Fibroblast of peridontal ligament (primary cell): ENCODE results near the gene BCAS1.

Experiments
- DNase-seq: peaks from one replicate; pipeline ENCODE4 v3.0.0-alpha.2; 2010; ENCODE audit errors: extremely low read depth

BCAS1 gene

DNA sequence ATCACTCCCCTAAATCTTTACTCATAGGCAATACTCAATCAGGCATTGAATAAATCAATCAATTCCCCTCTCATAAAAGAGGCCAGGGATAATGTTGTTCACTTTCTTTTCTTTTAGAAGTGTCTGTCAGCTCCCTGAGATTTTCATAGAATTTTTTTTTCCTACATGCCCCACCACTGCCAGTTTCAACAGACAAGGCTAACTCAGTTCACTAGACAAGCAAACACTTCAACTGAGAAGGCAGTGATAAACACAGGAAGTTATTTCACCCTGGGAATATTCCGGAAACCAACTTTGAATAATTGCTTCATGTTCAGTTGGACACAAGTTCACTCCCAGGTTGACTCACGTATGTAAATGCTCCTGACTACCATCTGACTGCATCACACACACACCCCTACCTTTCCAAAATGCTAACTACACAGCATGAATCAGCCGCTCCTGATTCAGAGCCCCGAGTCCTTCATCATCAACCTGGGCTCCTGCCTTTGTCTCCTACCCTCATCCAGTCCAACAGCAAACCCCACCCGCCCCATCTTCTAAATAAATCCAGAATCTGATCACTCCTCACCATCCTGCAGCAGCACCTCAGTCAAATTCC lies 143.9 kb downstream of the BCAS1 start:
- peak; percentile 77 for DNase-seq

DNA sequence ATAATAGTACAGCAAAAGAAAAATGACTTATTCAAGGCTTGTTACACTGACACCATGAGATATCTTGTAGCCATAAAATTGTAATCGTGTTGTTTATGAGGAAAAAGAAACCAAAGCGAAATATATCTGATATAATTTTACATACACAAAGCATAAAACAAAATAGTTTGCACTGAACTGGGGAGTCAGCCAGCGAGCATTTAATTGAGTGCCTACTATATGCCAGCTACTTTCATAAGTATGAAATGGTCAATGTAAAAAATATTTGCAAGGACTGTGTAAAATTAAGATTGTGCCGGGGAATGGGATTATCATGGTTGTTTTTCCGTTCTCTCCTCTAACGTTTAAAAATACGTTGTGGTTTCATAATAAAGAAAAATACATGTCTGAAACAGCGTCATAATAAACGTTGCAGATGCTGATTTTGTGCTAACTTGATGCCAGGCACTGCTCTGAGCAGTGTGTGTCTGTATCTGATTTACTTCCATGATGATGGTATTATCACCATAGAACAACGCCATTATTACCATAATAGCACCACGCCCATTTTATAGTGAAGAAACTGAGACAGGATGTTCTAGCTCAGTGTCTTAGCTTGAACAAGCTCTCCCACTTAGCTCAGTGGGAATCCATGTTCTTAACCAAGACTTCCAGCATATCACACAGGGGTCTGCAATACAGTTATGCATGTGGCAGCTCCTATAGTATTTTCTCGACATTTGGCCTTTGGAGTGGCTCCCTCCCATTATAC lies 144.6 kb downstream of the BCAS1 start:
- DNase-seq: no peak

DNA sequence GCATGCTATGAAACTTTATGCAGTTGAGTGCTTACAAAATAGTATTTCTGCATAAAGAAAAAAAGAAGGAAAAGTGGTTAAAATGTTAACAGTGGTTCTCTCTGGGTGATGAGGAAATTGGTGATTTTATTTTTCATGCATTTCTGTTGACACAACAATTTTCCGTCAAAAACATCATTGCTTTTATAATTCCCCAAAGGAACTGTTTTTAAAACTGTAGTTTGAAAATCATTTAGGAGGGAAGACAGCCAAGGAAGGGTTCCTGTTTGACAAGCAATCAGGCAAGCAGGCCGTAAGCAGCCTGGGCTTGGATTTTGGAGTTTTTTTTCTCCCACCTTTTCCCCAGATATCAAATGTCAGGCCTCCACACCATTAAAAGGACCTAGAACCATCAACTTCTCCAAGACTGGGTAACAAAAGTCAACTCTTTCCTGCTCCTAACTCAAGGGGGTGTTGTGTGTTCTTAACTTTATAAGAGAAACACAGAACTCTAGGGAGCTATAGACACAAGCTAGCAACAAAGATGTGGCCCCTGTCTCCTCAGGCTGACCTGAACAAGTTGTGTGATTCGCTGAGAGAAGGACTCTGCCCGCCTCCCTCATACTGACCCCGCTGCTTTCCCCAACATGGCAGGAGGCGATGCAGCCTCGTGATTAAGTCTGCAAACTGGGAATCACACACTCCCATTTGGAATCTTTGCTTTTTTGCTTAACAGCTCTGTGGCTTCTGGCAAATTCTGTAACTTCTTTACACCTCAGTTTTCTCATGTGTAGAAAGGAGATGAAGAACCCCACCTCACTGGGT lies 146.6 kb downstream of the BCAS1 start:
- no peak for DNase-seq

DNA sequence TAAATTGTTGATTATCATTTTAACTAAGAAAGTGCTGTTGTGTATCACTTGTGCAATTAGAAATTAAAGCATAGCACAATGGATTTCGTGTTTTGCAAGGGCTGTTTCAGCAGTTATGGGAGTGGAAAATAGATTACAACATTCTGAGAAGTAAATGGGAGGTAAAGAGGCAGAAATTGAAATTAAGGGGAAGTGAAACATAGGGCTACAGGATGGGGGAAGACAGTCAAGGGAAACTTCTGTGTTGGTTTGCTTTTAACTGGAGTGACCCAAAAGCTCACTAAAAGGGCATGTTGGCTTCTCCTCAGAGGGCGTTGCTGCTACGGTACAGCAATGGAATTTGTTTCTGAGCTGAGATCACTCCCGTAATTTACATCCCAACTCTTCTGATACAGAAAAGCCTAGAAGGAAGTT lies 147.5 kb downstream of the BCAS1 start:
- DNase-seq: peak; percentile 55

DNA sequence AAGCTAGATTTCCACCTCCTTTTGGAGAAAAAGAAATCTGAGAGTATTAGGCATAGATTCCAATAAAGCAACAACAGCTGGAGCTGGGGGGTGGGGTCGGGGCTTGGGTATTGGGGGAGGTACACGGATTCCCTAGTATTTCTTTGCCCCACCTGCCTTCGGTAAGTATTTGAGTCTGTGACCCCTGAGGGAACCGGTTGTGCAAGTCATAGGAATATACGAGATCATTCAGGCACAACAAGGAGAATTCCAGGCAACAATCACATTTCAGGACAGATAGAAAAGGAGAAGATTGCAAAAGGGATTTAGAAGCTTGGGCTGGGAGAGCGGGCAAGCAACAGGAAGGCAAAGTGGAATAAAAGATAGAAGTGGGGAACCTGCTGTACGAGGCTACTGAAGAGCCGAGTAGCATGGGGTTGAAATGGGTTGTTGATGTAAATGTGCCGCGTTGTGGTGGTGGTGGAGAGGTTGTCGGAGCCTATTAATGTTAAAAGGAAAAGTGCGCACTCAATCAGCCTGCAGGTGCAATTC lies 148.9 kb downstream of the BCAS1 start:
- no peak for DNase-seq

DNA sequence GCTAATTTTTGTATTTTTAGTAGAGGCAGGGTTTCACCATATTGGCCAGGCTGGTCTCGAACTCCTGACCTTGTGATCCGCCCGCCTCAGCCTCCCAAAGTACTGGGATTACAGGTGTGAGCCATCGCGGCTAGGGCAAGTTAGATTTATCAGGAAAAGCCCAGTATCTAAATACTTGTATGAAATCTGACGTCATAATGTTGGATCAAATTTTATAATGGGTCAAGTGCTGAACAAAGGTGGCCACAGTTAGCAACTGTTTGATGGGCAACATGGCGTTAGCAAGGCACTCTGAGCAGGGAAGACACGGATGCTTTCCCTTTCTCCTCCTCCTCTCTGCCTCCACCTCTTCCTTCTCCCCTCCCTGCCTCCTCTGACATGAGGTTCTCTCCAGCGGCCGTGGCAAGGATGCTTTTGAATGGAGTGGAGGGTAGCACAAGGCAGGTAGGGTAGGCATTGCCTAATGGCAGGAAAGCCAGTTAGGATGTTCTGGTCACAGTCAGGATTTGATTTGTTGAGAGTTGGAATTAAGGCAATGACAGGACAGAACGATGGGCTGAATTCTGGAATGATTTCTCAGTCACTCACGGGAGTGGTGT lies 149.6 kb downstream of the BCAS1 start:
- no peak for DNase-seq

DNA sequence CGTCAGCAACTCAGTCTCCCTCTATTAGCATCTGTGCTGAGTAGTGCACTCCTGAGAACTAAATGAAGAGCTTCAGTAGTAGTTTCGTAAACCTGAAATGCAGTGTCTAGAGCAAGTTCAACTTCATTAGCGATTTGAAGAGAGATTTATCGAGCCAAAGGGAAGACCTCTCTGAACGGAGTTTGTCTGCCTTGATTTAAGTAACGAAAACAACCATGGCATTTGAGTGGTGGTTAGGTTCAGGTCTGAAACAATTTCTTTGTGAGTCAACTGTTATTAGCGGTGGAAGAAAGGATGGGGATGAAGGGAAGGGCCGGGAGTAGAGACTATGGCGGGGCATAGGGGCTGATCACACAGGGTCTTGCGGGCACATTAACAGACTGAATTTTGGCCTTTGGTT lies 150.5 kb downstream of the BCAS1 start:
- DNase-seq: no peak

DNA sequence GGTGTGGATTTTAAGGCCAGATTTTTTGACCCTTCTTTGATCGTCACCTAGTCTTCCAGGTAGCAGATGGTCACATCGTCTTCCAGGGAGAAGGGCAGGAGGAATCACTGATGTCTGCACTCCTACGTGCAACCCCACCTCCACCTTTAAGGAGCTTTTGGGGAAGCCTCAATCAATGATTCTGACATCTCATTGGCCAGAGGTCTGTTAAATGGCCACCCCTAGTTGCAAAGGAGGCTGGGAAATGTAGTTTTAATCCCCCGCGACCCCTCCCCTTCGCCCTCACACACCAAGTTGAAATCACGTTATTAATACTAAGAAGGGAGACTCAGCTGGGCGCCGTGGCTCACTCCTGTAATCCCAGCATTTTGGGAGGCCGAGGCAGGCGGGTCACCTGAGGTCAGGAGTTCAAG lies 151.4 kb downstream of the BCAS1 start:
- DNase-seq: no peak

DNA sequence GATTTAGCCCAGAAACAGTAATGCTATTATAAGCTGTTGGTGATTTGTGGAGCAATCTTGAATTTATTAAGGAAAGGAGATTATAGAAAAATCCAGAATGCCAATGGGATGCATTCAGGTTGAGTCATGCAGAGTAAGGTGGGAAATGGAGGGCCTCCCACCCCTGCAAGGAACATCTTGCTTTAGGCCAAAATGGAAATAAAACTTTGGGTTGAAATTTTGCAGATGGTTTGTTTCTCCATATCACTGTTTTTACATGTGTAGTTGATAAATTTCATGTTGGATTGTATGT lies 152.4 kb downstream of the BCAS1 start:
- DNase-seq: no peak

DNA sequence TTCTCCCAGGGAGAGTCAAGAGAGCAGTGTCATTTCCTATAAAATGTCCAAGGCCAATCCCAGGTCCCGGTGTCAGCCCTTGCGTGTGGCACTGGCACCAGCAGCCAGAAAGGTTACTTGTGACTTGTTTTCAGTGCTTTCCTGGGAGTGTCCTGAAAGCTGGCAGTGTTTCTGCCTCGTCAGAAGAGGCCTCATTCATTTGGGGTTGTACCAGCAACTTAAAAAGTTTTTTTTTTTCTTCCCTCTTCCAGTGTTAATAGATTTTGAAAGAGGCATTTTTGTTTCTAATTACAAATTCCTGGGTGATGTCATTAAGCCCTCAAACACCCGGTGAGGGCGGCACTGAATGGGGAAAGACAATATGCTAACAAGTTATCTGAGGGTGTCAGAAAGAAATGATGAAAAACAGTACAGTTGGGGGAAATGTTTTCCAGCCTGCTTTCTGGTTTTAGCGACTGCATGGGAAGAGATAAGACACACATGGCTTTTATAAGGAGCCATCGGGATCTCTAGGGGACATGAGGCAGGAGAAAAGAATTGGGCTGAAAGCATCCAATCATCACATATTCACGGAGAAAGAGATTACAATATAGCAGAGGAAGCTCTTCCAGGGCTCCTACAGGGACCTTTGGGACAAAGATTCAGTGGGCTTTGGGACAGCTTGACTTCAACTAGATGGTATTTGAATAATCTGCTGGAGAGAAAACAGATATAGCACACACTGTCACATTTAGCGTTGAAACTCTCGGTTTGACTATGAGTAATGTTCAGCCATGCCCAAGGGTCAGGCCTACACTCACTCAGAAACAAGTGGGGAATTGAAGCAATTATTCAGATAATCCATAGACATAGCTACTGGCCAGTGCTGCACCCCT lies 153.0 kb downstream of the BCAS1 start:
- DNase-seq: peak; percentile 80

DNA sequence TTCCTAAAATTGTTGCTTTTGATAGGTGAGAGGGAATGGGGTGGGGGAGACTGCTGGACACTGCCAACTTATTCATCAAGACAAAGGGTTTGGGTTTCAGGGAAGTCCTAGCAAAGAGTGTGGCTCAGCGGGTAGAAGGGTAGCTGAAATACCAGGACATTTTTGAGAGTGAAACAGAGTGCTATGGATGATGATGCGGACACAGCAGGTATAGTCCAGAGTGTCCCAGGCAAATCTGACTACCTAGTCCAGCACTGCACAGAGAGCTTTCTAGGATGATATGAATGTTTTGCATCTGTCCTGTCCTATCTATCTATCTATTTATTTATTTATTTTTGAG lies 154.3 kb downstream of the BCAS1 start:
- DNase-seq: no peak

DNA sequence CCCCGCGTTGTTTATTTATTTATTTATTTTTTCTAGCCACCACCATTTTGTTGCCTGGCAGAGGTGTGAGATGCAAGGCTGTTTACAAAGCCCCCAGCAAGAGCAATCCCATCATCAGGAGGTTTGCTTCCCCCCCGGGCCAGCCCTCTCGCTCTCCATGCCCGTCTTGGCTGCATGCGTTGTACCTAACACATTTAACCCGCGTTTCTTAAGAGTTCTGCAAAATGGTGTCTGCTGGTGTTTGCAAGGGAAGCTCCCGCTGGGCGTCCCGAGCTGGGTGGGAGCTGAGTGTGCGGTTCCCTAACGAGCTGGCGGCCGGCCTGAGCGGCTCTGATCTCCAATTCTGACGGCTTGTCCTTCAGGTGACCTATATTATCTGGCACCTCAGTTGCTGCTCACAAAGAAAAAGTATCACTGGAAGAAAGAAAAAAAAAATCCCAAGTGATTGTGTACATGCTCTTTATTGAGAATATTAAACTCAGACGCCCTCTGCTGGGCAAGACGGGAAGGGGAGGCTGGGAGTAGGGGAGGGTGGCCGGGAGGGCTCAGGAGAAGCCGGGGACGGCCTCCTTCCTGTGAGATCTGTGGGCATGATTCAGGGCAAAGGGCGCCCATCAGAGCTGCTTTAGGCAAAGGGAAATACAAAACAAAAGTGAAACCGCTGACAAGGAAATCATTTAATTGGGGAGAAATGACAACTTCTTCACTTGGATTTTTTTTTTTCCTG lies 154.8 kb downstream of the BCAS1 start:
- DNase-seq: peak; percentile 96

DNA sequence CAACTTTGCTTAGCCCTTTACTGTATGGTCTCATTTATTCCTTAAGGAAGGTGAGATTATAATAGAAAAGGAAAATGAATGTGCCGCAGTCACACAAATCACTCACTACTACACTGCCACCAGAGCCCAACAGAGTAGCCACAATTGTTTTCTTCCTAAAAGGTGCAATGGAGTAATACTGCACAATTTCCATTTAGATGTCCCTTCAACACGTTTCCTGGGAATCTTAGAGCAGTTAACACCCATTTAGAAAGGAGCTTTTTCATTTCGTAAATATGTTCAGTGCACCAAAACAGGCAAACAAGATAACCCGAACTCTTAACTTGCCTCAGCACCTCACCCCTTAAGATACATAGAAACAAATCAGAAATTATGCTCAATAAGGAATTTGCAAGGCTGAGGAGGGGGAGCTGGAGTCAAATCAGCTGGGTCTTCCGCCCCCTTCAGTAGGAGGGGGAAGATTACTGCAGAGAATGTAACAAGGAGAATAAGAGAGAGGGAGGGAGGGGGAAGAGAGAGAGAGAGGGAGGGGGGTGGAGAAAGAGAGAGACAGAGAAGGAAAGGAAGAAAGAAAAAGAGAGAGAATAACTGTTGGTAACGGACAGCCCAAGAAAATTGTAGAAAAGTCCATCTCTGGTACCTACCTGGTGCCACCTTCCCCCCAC lies 155.5 kb downstream of the BCAS1 start:
- peak; percentile 40 for DNase-seq

DNA sequence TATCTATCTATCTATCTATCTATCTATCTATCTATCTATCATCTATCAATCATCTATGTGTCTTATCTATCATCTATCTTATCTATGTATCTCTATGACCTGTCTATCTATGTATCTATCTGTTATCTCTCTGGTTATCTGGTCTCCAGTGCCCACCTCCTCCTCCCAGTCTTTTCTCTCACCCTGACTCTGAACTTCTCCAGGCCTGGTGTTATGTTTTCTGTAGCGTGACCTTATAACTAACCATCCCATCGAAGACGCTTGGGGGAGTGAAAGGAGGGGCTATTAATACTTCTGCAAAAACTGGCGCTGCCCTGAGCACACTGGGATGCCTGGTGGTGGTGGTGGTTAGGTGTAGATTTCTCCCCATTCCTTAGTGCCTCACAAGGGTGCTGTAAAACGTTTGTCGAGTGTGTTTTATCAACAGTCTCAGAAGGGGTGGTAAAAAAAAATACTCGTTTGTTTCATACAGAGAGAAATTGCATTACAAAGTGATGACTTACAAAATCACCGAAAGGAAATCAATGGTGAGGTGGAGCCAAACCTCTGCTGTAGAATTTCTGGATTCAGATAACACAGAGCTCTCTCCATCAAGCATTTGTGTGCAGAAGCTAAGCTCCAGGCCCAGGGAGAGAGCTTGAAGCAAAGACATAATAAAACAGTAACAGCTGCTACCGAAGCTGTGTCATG lies 156.2 kb downstream of the BCAS1 start:
- DNase-seq: peak; percentile 76

DNA sequence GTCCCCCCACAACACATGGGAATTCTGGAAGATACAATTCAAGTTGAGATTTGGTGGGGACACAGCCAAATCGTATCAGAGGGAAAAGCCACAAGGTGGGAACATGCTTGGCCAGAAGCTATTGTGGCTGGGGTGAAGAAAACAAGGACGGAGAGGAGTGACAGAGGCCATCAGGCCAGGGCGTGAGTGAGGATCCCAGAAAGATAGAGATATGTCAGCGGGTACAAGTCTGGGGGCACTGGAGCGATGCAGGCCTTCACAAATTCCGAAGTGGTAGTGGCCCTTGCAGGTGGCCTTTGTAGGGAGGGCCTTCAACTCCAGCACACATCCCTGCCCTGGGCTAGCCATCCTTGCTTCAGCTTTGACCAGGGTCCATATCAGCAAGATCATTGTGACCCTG lies 159.1 kb downstream of the BCAS1 start:
- no peak for DNase-seq

DNA sequence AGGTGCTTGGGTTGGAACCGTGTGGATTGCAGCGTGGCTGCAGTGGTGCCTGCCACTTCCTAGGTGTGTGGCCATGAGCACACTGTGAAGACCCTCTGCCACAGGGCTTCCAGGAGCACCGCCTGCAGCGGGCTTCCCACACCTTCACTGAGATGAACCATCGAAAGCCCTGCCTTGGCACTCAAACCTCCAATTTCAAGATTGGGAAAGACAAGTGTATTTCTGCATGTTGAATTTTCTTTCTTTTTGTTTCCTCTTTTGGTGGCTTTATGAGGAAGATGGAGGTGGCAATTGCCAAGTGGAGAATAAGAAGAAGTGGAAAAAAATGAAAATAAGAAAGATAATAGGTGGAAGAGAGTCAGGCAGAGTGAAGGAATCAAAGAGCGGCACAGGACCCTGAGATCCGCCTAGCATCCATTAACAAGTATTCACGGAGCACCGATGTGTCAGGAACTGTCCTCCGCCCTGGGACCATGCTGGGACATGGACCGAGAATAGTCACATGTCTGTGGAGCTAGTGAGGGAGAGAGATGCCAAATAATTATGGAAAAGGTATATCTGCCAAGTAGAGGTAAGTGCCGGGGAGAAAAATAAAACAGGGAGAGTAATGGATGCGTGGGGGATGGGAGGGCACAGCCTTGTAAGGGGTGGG lies 159.9 kb downstream of the BCAS1 start:
- no peak for DNase-seq

DNA sequence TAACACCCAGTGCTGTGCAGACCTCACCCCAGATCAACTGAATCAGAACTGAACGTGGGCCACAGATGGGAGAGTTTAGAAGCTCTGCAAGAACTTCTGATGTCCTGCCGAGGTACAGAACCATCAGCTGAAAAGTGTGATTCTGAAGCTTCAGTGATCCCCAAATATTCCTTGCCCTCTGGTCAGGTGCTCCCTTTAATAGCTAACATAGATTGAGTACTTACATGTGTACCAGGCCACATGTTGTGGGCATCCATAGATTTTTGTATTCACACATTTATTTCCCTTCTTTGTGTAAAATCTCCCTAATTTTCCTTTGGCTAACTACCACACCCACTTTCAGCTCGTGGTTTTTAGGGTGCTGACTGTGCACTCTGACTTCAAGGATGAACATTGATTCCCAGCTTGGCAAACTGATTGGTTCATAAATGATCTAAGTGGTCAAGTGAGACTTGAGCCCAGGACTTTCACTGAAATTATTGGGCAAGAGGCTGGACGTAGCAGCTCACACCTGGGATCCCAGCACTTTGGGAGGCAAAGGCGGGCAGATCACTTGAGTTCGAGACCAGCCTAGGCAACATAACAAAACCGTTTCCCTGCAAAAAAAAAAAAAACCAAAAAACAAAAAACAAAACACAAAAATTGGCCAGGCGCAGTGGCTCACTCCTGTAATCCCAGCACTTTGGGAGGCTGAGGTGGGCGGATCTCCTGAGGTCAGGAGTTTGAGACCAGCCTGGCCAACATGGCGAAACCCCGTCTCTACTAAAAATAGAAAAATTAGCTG lies 162.2 kb downstream of the BCAS1 start:
- DNase-seq: no peak

DNA sequence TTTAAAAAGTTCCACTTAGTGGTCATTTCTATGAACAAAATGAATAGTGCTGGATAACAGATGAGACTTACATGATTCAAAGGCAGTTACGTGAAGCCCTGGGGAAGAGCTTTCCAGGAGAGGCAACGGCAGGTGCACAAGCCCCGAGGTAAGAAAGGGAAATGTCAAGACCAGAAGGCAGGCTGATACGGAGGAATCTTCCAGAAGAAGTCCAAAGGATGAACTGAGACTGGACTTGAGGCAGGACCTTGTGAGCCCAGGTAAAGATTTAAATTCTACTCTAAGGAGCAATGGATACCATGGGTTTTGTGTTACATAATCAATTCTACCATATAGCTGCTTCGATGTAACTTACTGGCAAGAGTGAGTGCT lies 164.6 kb downstream of the BCAS1 start:
- DNase-seq: no peak
